GM23248 (cell line): ENCODE measurements around the gene TOX2. TPM values are rescaled to one million over a fixed set of nuclear protein-coding genes. Genes with fewer than 3 reads are reported as not detected.

Experiments used
- DNase-seq: peaks from one replicate; pipeline ENCODE4 v3.0.0-alpha.2; 2015
- H2AFZ ChIP-seq: fragments of 200-600 bp; sonication (generic); 2 replicates; pipeline ENCODE4 v1.6.1; 2016; ENCODE audit warnings: antibody characterized with exemption
- H3F3A ChIP-seq: fragments of 200-600 bp; sonication (generic); 2 replicates; pipeline ENCODE4 v1.6.1; 2016; ENCODE audit warnings: mild to moderate bottlenecking, antibody characterized with exemption, mixed run types; ENCODE audit not compliant: insufficient read depth
- H3K27ac ChIP-seq: fragments of 200-600 bp; sonication (generic); 2 replicates; pipeline ENCODE4 v1.5.1; 2016; ENCODE audit warnings: mild to moderate bottlenecking
- H3K27me3 ChIP-seq: fragments of 200-600 bp; sonication (generic); replicated peaks from 2 replicates; pipeline ENCODE4 v1.6.1; 2016; ENCODE audit warnings: mild to moderate bottlenecking; ENCODE audit not compliant: insufficient read depth
- H3K36me3 ChIP-seq: fragments of 200-600 bp; sonication (generic); 2 replicates; pipeline ENCODE4 v1.6.1; 2016; ENCODE audit warnings: low read depth, mild to moderate bottlenecking
- H3K4me1 ChIP-seq: fragments of 200-600 bp; sonication (generic); 2 replicates; pipeline ENCODE4 v1.6.1; 2016; ENCODE audit warnings: mild to moderate bottlenecking; ENCODE audit not compliant: insufficient read depth
- H3K4me2 ChIP-seq: fragments of 200-600 bp; sonication (generic); one replicate; pipeline ENCODE4 v1.6.1; 2016; ENCODE audit warnings: mild to moderate bottlenecking; ENCODE audit not compliant: unreplicated experiment
- H3K4me3 ChIP-seq: fragments of 200-600 bp; sonication (generic); 2 replicates; pipeline ENCODE4 v1.5.1; 2016; ENCODE audit warnings: mild to moderate bottlenecking
- H3K79me2 ChIP-seq: fragments of 200-600 bp; sonication (generic); 2 replicates; pipeline ENCODE4 v1.6.1; 2016; ENCODE audit warnings: mild to moderate bottlenecking; ENCODE audit not compliant: insufficient read depth
- H3K9ac ChIP-seq: fragments of 200-600 bp; sonication (generic); 2 replicates; pipeline ENCODE4 v1.6.1; 2016; ENCODE audit warnings: mild to moderate bottlenecking
- H3K9me2 ChIP-seq: fragments of 200-600 bp; sonication (generic); 2 replicates; pipeline ENCODE4 v1.6.1; 2016; ENCODE audit warnings: mixed run types, mild to moderate bottlenecking, moderate library complexity; ENCODE audit not compliant: insufficient read depth
- H3K9me3 ChIP-seq: fragments of 200-600 bp; sonication (generic); one replicate; pipeline ENCODE4 v1.6.1; 2017; ENCODE audit warnings: low read depth
- H4K20me1 ChIP-seq: fragments of 200-600 bp; sonication (generic); 2 replicates; pipeline ENCODE4 v1.6.0; 2016; ENCODE audit not compliant: insufficient read depth
- EZH2 ChIP-seq: fragments of 200-600 bp; sonication (generic); IDR thresholded peaks from 2 replicates; pipeline ENCODE4 v1.6.1; 2018; ENCODE audit warnings: antibody characterized with exemption, mild to moderate bottlenecking; ENCODE audit not compliant: insufficient read depth, poor library complexity, severe bottlenecking
- EZH2phosphoT487 ChIP-seq: fragments of 200-600 bp; sonication (generic); IDR thresholded peaks from 2 replicates; pipeline ENCODE4 v1.6.1; 2018; ENCODE audit warnings: antibody characterized with exemption, moderate library complexity, mild to moderate bottlenecking, low read depth; ENCODE audit not compliant: insufficient read depth
- WGBS, 2 experiments: methylation state at CpG; one replicate each; pipeline ENCODE4 v1.1.6; 2015 to 2017; ENCODE audit warnings: low lambda C conversion rate in 2 of 2, low coverage in 1 of 2; ENCODE audit errors: missing lambda C conversion rate in 2 of 2; 5-methylcytosine and 5-hydroxymethylcytosine counted together
- in situ Hi-C: fragments of 300-500 bp; cut with MboI; formaldehyde crosslinking; loops from 2 replicates; pipeline ENCODE4 v1.15.0; 2020
- polyA plus RNA-seq: library from polyadenylated mRNA; unstranded; fragments of >200 nt; fragmentation: Nextera tagmentation; extraction: Ambion mirVana; gene quantifications from 2 replicates; pipeline ENCODE4 v1.2.1, GENCODE V29; 2016
- total RNA-seq: library from RNA; depleted of rRNA; stranded (reverse); fragments of >200 nt; shearing (Covaris generic); gene quantifications from 2 replicates; pipeline ENCODE4 v1.2.3, GENCODE V29; 2014

TOX2 gene
- total and polyA plus RNA-seq, 2 experiments from 2014 or later = 0.97 to 15.9 TPM

GRCh38 chr20:44068316-44069201 lies 153.9 kb downstream of the TOX2 start:
- WGBS, 2 experiments = 77 to 79% methylated on average over 29 to 30 of the region's 30 CpGs
- TF ChIP-seq EZH2 (no peak), EZH2phosphoT487 (no peak)
- Histone ChIP-seq H3K9me2 (no peaks in the 10 kb centered on the region), H3K4me2 (no peak overlapping the region), H4K20me1 (no peaks in the 10 kb centered on the region), H3K27me3 (no peaks in the 10 kb centered on the region), H3K79me2 (no peaks in the 10 kb centered on the region), H3K27ac (no peak overlapping the region), H3K36me3 (no peaks in the 10 kb centered on the region), H3K4me1 (no peaks in the 10 kb centered on the region), H3K9ac (no peak overlapping the region), H3K4me3 (no peak overlapping the region), H3F3A (no peaks in the 10 kb centered on the region), H3K9me3 (no peaks in the 10 kb centered on the region), H2AFZ (no peak overlapping the region)
- DNase-seq = no peak
- in situ Hi-C loops = no loop called here

- no peaks in the 10 kb centered on the region for H3K27me3 ChIP-seq
- no peak overlapping the region for H3K4me2 ChIP-seq
- no peak overlapping the region for H3K4me3 ChIP-seq
- H3K9ac ChIP-seq = no peak overlapping the region
- H3K36me3 ChIP-seq = no peaks in the 10 kb centered on the region
- H3K9me3 ChIP-seq = no peaks in the 10 kb centered on the region
- H2AFZ ChIP-seq = no peak overlapping the region
- H3K9me2 ChIP-seq = no peaks in the 10 kb centered on the region
- H3K4me1 ChIP-seq = no peaks in the 10 kb centered on the region
- no peaks in the 10 kb centered on the region for H3F3A ChIP-seq
- no peak for DNase-seq
- H3K79me2 ChIP-seq = no peaks in the 10 kb centered on the region
- TF ChIP-seq EZH2phosphoT487 (no peak), EZH2 (no peak)
- 87% methylated on average over 26 of the region's 26 CpGs for WGBS, 2 experiments
- in situ Hi-C loops = no loop called here
- H3K27ac ChIP-seq = no peak overlapping the region
- no peaks in the 10 kb centered on the region for H4K20me1 ChIP-seq
Measured at GRCh38 chr20:44069203-44070011, 154.8 kb downstream of the TOX2 start.

GRCh38 chr20:44070139-44070900 lies 155.7 kb downstream of the TOX2 start:
- Histone ChIP-seq H4K20me1 (no peaks in the 10 kb centered on the region), H3K27me3 (no peaks in the 10 kb centered on the region), H3K9me3 (no peaks in the 10 kb centered on the region), H3K4me3 (no peak overlapping the region), H3K79me2 (no peaks in the 10 kb centered on the region), H3F3A (no peaks in the 10 kb centered on the region), H3K9me2 (no peaks in the 10 kb centered on the region), H3K4me2 (no peak overlapping the region), H3K9ac (no peak overlapping the region), H3K4me1 (no peaks in the 10 kb centered on the region), H3K36me3 (no peaks in the 10 kb centered on the region), H3K27ac (no peak overlapping the region), H2AFZ (no peak overlapping the region)
- TF ChIP-seq EZH2 (no peak), EZH2phosphoT487 (no peak)
- 50 to 53% methylated on average over 17 of the region's 17 CpGs for WGBS, 2 experiments
- in situ Hi-C loops = no loop called here
- DNase-seq = no peak

GRCh38 chr20:44071057-44071456 lies 156.4 kb downstream of the TOX2 start:
- no peaks in the 10 kb centered on the region for H3K27me3 ChIP-seq
- H3K9me3 ChIP-seq = no peaks in the 10 kb centered on the region
- no peak for DNase-seq
- 84 to 87% methylated on average over 10 of the region's 10 CpGs for WGBS, 2 experiments
- no peaks in the 10 kb centered on the region for H3K79me2 ChIP-seq
- no peak overlapping the region for H3K9ac ChIP-seq
- no peaks in the 10 kb centered on the region for H3K36me3 ChIP-seq
- no peak overlapping the region for H3K4me2 ChIP-seq
- H2AFZ ChIP-seq = no peak overlapping the region
- H3K9me2 ChIP-seq = no peaks in the 10 kb centered on the region
- in situ Hi-C loops = no loop called here
- H4K20me1 ChIP-seq = no peaks in the 10 kb centered on the region
- no peak overlapping the region for H3K4me3 ChIP-seq
- TF ChIP-seq EZH2phosphoT487 = no peak
- TF ChIP-seq EZH2 = no peak
- H3K27ac ChIP-seq = no peak overlapping the region
- no peaks in the 10 kb centered on the region for H3K4me1 ChIP-seq
- H3F3A ChIP-seq = no peaks in the 10 kb centered on the region
